GM12872 (cell line): ENCODE results near the gene TAGLN.

Experiments
- CTCF ChIP-seq: IDR thresholded peaks from 3 replicates; pipeline ENCODE4 v1.5.1; 2011; ENCODE audit warnings: low read depth, mild to moderate bottlenecking, low read length, moderate library complexity; ENCODE audit not compliant: insufficient read depth

TAGLN gene

GRCh38 chr11:117248341-117248740 is 49.2 kb downstream of the TAGLN start:
- no peak for TF ChIP-seq CTCF

GRCh38 chr11:117249571-117249970 is 50.4 kb downstream of the TAGLN start:
- TF ChIP-seq CTCF: no peak

- TF ChIP-seq CTCF: no peak
Observed at GRCh38 chr11:117251506-117251905, 52.3 kb downstream of the TAGLN start.

GRCh38 chr11:117255966-117256365 is 56.8 kb downstream of the TAGLN start:
- no peak for TF ChIP-seq CTCF

GRCh38 chr11:117256573-117256972 is 57.4 kb downstream of the TAGLN start:
- no peak for TF ChIP-seq CTCF
